Stimulated activated CD8-positive, alpha-beta memory T cell treated with anti-CD3 and anti-CD28 coated beads, Interleukin-12 subunit alpha, Interleukin-12 subunit beta, amount 100 ng/mL, for 24 hours (primary cell): ENCODE data around the gene DACH1.

Experiments
- DNase-seq: peaks from one replicate; pipeline ENCODE4 v3.0.0-alpha.2; 2020; ENCODE audit errors: extremely low read depth

DACH1 gene

GRCh38 chr13:71624653-71625600, 242.1 kb downstream of the DACH1 start:
- no peak for DNase-seq

GRCh38 chr13:71621174-71622124, 245.6 kb downstream of the DACH1 start:
- no peak for DNase-seq

- DNase-seq = no peak
Observed at GRCh38 chr13:71619096-71619495, 247.9 kb downstream of the DACH1 start.

- DNase-seq = no peak
Observed at GRCh38 chr13:71618159-71618558, 248.8 kb downstream of the DACH1 start.

- DNase-seq = no peak
Observed at GRCh38 chr13:71617265-71617664, 249.7 kb downstream of the DACH1 start.

GRCh38 chr13:71613066-71613745, 253.8 kb downstream of the DACH1 start:
- no peak for DNase-seq

GRCh38 chr13:71611292-71611691, 255.7 kb downstream of the DACH1 start:
- no peak for DNase-seq

GRCh38 chr13:71610876-71611275, 256.1 kb downstream of the DACH1 start:
- no peak for DNase-seq

- DNase-seq = no peak
Observed at GRCh38 chr13:71609271-71609670, 257.7 kb downstream of the DACH1 start.

GRCh38 chr13:71607575-71607974, 259.4 kb downstream of the DACH1 start:
- no peak for DNase-seq

GRCh38 chr13:71606818-71607217, 260.2 kb downstream of the DACH1 start:
- no peak for DNase-seq

- no peak for DNase-seq
Observed at GRCh38 chr13:71605744-71606143, 261.3 kb downstream of the DACH1 start.

- no peak for DNase-seq
Observed at GRCh38 chr13:71603255-71603654, 263.7 kb downstream of the DACH1 start.

- DNase-seq = no peak
Observed at GRCh38 chr13:71602344-71602743, 264.7 kb downstream of the DACH1 start.

GRCh38 chr13:71597150-71597549, 269.9 kb downstream of the DACH1 start:
- DNase-seq = no peak

- DNase-seq = no peak
Observed at GRCh38 chr13:71596116-71596515, 270.9 kb downstream of the DACH1 start.

GRCh38 chr13:71593566-71593965, 273.4 kb downstream of the DACH1 start:
- no peak for DNase-seq

- DNase-seq = no peak
Observed at GRCh38 chr13:71591374-71591773, 275.6 kb downstream of the DACH1 start.

- DNase-seq = no peak
Observed at GRCh38 chr13:71590654-71591148, 276.3 kb downstream of the DACH1 start.

- DNase-seq = no peak
Observed at GRCh38 chr13:71589032-71589431, 278.0 kb downstream of the DACH1 start.

GRCh38 chr13:71587817-71588216, 279.2 kb downstream of the DACH1 start:
- no peak for DNase-seq

GRCh38 chr13:71587193-71587592, 279.8 kb downstream of the DACH1 start:
- DNase-seq = no peak
